GM23248 (cell line): ENCODE measurements around the gene EFCAB13. TPM values are rescaled to one million over a fixed set of nuclear protein-coding genes. Genes with fewer than 3 reads are reported as not detected.

Source experiments
- DNase-seq: peaks from one replicate; pipeline ENCODE4 v3.0.0-alpha.2; 2015
- H2AFZ ChIP-seq: fragments of 200-600 bp; sonication (generic); 2 replicates; pipeline ENCODE4 v1.6.1; 2016; ENCODE audit warnings: antibody characterized with exemption
- H3F3A ChIP-seq: fragments of 200-600 bp; sonication (generic); 2 replicates; pipeline ENCODE4 v1.6.1; 2016; ENCODE audit warnings: mild to moderate bottlenecking, antibody characterized with exemption, mixed run types; ENCODE audit not compliant: insufficient read depth
- H3K27ac ChIP-seq: fragments of 200-600 bp; sonication (generic); 2 replicates; pipeline ENCODE4 v1.5.1; 2016; ENCODE audit warnings: mild to moderate bottlenecking
- H3K27me3 ChIP-seq: fragments of 200-600 bp; sonication (generic); replicated peaks from 2 replicates; pipeline ENCODE4 v1.6.1; 2016; ENCODE audit warnings: mild to moderate bottlenecking; ENCODE audit not compliant: insufficient read depth
- H3K36me3 ChIP-seq: fragments of 200-600 bp; sonication (generic); 2 replicates; pipeline ENCODE4 v1.6.1; 2016; ENCODE audit warnings: low read depth, mild to moderate bottlenecking
- H3K4me1 ChIP-seq: fragments of 200-600 bp; sonication (generic); 2 replicates; pipeline ENCODE4 v1.6.1; 2016; ENCODE audit warnings: mild to moderate bottlenecking; ENCODE audit not compliant: insufficient read depth
- H3K4me2 ChIP-seq: fragments of 200-600 bp; sonication (generic); one replicate; pipeline ENCODE4 v1.6.1; 2016; ENCODE audit warnings: mild to moderate bottlenecking; ENCODE audit not compliant: unreplicated experiment
- H3K4me3 ChIP-seq: fragments of 200-600 bp; sonication (generic); 2 replicates; pipeline ENCODE4 v1.5.1; 2016; ENCODE audit warnings: mild to moderate bottlenecking
- H3K79me2 ChIP-seq: fragments of 200-600 bp; sonication (generic); 2 replicates; pipeline ENCODE4 v1.6.1; 2016; ENCODE audit warnings: mild to moderate bottlenecking; ENCODE audit not compliant: insufficient read depth
- H3K9ac ChIP-seq: fragments of 200-600 bp; sonication (generic); 2 replicates; pipeline ENCODE4 v1.6.1; 2016; ENCODE audit warnings: mild to moderate bottlenecking
- H3K9me2 ChIP-seq: fragments of 200-600 bp; sonication (generic); 2 replicates; pipeline ENCODE4 v1.6.1; 2016; ENCODE audit warnings: mixed run types, mild to moderate bottlenecking, moderate library complexity; ENCODE audit not compliant: insufficient read depth
- H3K9me3 ChIP-seq: fragments of 200-600 bp; sonication (generic); one replicate; pipeline ENCODE4 v1.6.1; 2017; ENCODE audit warnings: low read depth
- H4K20me1 ChIP-seq: fragments of 200-600 bp; sonication (generic); 2 replicates; pipeline ENCODE4 v1.6.0; 2016; ENCODE audit not compliant: insufficient read depth
- EZH2 ChIP-seq: fragments of 200-600 bp; sonication (generic); IDR thresholded peaks from 2 replicates; pipeline ENCODE4 v1.6.1; 2018; ENCODE audit warnings: antibody characterized with exemption, mild to moderate bottlenecking; ENCODE audit not compliant: insufficient read depth, poor library complexity, severe bottlenecking
- EZH2phosphoT487 ChIP-seq: fragments of 200-600 bp; sonication (generic); IDR thresholded peaks from 2 replicates; pipeline ENCODE4 v1.6.1; 2018; ENCODE audit warnings: antibody characterized with exemption, moderate library complexity, mild to moderate bottlenecking, low read depth; ENCODE audit not compliant: insufficient read depth
- WGBS, 2 experiments: methylation state at CpG; one replicate each; pipeline ENCODE4 v1.1.6; 2015 to 2017; ENCODE audit warnings: low lambda C conversion rate in 2 of 2, low coverage in 1 of 2; ENCODE audit errors: missing lambda C conversion rate in 2 of 2; 5-methylcytosine and 5-hydroxymethylcytosine counted together
- in situ Hi-C: fragments of 300-500 bp; cut with MboI; formaldehyde crosslinking; loops from 2 replicates; pipeline ENCODE4 v1.15.0; 2020
- polyA plus RNA-seq: library from polyadenylated mRNA; unstranded; fragments of >200 nt; fragmentation: Nextera tagmentation; extraction: Ambion mirVana; gene quantifications from 2 replicates; pipeline ENCODE4 v1.2.1, GENCODE V29; 2016
- total RNA-seq: library from RNA; depleted of rRNA; stranded (reverse); fragments of >200 nt; shearing (Covaris generic); gene quantifications from 2 replicates; pipeline ENCODE4 v1.2.3, GENCODE V29; 2014

The EFCAB13 gene
- total and polyA plus RNA-seq, 2 experiments from 2014 or later: 0.98 to 1.4 TPM

- H3K4me3 ChIP-seq: peak overlapping the region; percentile 12; the same call in 1 of the 2 replicates
- H3K27ac ChIP-seq: peak overlapping the region; percentile 90
- in situ Hi-C loops: no loop called here
- no peaks in the 10 kb centered on the region for H3K36me3 ChIP-seq
- H3K27me3 ChIP-seq: no peaks in the 10 kb centered on the region
- DNase-seq: peak; percentile 50
- peak overlapping the region; percentile 72 for H3K9ac ChIP-seq
- H3K79me2 ChIP-seq: no peaks in the 10 kb centered on the region
- no peak for TF ChIP-seq EZH2phosphoT487
- no peak for TF ChIP-seq EZH2
- WGBS, 2 experiments: 47 to 52% methylated on average over 14 of the region's 14 CpGs
- peaks cover 55% of the 10 kb centered on the region for H3K4me1 ChIP-seq
- H3K9me3 ChIP-seq: no peaks in the 10 kb centered on the region
- peak overlapping the region; percentile 39 for H3K4me2 ChIP-seq
- 0 out of 2 replicates have a peak overlapping the region, but pooled peaks have one; percentile 32 for H2AFZ ChIP-seq
- H3F3A ChIP-seq: peaks cover 46% of the 10 kb centered on the region
- H3K9me2 ChIP-seq: no peaks in the 10 kb centered on the region
- no peaks in the 10 kb centered on the region for H4K20me1 ChIP-seq
Measured at GRCh38 chr17:47280072-47280811, 43.5 kb upstream of the EFCAB13 start.

- Histone ChIP-seq H3K27ac (no peak overlapping the region), H3K9me2 (no peaks in the 10 kb centered on the region), H3K4me3 (no peak overlapping the region), H3K9me3 (no peaks in the 10 kb centered on the region), H3K4me1 (peaks cover 45% of the 10 kb centered on the region), H4K20me1 (no peaks in the 10 kb centered on the region), H2AFZ (no peak overlapping the region), H3K27me3 (no peaks in the 10 kb centered on the region), H3F3A (peaks cover 42% of the 10 kb centered on the region), H3K36me3 (no peaks in the 10 kb centered on the region), H3K79me2 (no peaks in the 10 kb centered on the region), H3K4me2 (no peak overlapping the region), H3K9ac (no peak overlapping the region)
- TF ChIP-seq EZH2 (no peak), EZH2phosphoT487 (no peak)
- in situ Hi-C loops: no loop called here
- no peak for DNase-seq
- WGBS, 2 experiments: 77 to 78% methylated on average over 6 of the region's 6 CpGs
Measured at GRCh38 chr17:47281216-47281615, 42.5 kb upstream of the EFCAB13 start.

DNA sequence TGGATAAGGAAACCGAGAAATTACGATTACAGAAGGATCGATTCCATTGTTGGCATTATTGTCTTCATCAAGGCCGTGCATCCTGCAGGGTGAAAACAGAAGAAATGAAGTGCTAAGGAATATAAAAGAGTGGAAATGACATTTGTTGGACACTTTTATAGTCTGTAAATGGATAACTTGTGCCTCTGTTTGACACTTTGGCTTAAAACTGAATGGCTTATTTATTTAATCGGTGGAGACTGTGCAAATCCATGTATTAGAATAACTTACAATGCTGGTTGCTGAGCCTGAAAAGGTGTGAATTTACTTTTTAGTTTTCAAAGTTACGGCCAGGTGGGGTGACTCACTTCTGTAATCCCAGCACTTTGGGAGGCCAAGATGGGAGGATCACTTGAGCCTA lies 38.8 kb upstream of the EFCAB13 start:
- Histone ChIP-seq H2AFZ (no peak overlapping the region), H4K20me1 (no peaks in the 10 kb centered on the region), H3K4me1 (peaks cover 22% of the 10 kb centered on the region), H3K27me3 (no peaks in the 10 kb centered on the region), H3K9me3 (no peaks in the 10 kb centered on the region), H3F3A (peaks cover 20% of the 10 kb centered on the region), H3K4me3 (no peak overlapping the region), H3K27ac (no peak overlapping the region), H3K9me2 (no peaks in the 10 kb centered on the region), H3K79me2 (no peaks in the 10 kb centered on the region), H3K9ac (no peak overlapping the region), H3K36me3 (no peaks in the 10 kb centered on the region), H3K4me2 (no peak overlapping the region)
- in situ Hi-C loops: no loop called here
- no peak for TF ChIP-seq EZH2
- no peak for DNase-seq
- 97 to 99% methylated on average over 6 of the region's 6 CpGs for WGBS, 2 experiments

DNA sequence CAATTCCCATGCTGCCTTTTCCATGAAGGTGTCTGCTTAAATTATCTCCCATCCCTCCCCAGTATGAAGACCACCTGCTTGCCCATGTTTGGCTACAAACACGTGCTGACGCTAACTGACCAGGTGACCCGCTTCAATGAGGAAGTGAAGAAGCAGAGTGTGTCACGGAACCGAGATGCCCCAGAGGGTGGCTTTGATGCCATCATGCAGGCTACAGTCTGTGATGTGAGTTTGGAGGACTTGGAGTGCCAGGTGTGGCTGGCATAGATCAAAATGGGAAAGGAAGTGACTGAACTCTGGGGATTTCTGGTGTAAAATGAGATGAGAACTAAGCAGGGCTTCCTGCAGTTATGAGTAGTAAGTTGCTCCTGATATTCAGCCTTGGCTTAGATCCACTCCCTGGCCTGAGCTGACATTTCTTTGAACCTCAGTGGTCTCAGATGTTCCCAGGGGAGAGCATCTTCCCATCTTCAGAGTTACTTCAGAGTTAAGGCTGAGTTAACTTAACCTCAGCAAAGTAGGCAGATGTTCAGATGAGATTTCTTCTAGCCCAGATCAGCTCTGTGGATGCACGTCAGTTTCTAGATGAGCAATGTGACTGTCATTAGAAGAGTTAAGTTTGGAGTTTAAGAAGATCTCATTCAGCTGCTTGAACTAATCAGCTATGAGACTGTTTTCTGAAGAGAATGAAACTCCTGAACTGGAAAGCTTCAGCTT lies 37.4 kb upstream of the EFCAB13 start:
- in situ Hi-C loops: no loop called here

More for the DNA sequence above, 37.4 kb upstream of the EFCAB13 start:
- Histone ChIP-seq H3K9me2 (no peaks in the 10 kb centered on the region), H3K27ac (peak overlapping the region; percentile 28; the same call in 1 of the 2 replicates), H3K27me3 (no peaks in the 10 kb centered on the region), H3K4me2 (no peak overlapping the region), H3K4me3 (no peak overlapping the region), H3K36me3 (no peaks in the 10 kb centered on the region), H3K79me2 (no peaks in the 10 kb centered on the region), H3F3A (peaks cover 15% of the 10 kb centered on the region), H3K9ac (no peak overlapping the region), H3K4me1 (peaks cover 12% of the 10 kb centered on the region), H4K20me1 (no peaks in the 10 kb centered on the region), H3K9me3 (no peaks in the 10 kb centered on the region), H2AFZ (no peak overlapping the region)
- TF ChIP-seq EZH2phosphoT487: no peak
- TF ChIP-seq EZH2: no peak
- peak; percentile 68 for DNase-seq
- 78 to 80% methylated on average over 6 of the region's 6 CpGs for WGBS, 2 experiments
